PFSK-1 (cell line): ENCODE results near the gene INPP5J.

Source experiments
- FOXP2 ChIP-seq: optimal IDR thresholded peaks from 2 replicates; pipeline ENCODE3; 2011; ENCODE audit warnings: borderline replicate concordance, control low read depth, inconsistent platforms; ENCODE audit not compliant: insufficient read depth; ENCODE audit errors: extremely low read length, extremely low read depth
- POLR2AphosphoS5 ChIP-seq: IDR thresholded peaks from 2 replicates; pipeline ENCODE4 v1.6.1; 2012; ENCODE audit warnings: low read depth, mild to moderate bottlenecking, control low read depth, low read length, moderate library complexity
- SIN3A ChIP-seq: IDR thresholded peaks from 2 replicates; pipeline ENCODE4 v1.6.1; 2012; ENCODE audit warnings: mild to moderate bottlenecking, low read length, moderate library complexity, borderline replicate concordance; ENCODE audit not compliant: insufficient read depth
- TAF1 ChIP-seq: IDR thresholded peaks from 2 replicates; pipeline ENCODE4 v1.6.1; 2012; ENCODE audit warnings: low read length, control low read depth, borderline replicate concordance; ENCODE audit not compliant: insufficient read depth
- TF ChIP-seq, protein P1 (sequence below), 2 experiments: IDR thresholded peaks; 2 replicates each; pipeline versions ENCODE4 v1.6.1 to v1.8.0; 2011 to 2012; ENCODE audit warnings: low read depth in 2 of 2, low read length in 2 of 2, control low read depth in 1 of 2, inconsistent platforms in 1 of 2, mild to moderate bottlenecking in 1 of 2, moderate library complexity in 1 of 2; ENCODE audit not compliant: insufficient read depth in 1 of 2

The INPP5J gene

DNA sequence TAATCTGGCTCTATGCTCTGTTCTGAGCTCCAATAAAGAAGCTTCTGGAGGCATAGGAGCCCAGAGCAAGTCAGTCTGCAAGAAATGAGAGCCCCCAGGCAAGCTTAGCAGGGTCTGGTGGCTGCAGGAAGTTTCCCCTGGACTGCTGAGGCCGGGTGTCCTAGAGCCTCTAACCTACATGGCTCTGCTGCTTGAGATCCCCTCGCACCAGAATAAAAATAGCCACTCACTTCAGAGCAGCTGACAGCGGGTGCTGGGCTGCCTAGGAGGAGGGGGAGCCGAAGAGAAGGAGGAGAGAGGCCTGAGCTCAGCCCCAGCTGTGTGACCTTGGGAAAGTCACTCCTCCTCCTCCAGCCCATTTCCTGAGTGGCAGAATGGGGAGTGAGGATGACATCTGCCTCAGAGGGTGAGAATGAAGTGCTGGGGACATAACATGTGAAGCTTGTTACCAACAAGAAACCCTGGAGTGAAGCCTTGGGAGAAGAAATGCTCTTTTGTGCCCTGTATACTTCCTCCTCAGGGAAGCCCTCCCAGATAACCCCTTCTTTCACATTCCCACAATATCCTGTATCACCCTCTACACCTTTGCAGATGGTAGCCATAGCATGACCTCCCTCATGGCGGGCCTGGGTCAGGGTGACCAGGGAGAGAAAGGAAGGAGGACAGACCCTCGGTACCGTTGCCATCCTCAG lies 3.6 kb upstream of the INPP5J start:
- TF ChIP-seq TAF1 (no peak), POLR2AphosphoS5 (no peak), SIN3A (no peak), FOXP2 (no peak)
- TF ChIP-seq, protein P1, sequence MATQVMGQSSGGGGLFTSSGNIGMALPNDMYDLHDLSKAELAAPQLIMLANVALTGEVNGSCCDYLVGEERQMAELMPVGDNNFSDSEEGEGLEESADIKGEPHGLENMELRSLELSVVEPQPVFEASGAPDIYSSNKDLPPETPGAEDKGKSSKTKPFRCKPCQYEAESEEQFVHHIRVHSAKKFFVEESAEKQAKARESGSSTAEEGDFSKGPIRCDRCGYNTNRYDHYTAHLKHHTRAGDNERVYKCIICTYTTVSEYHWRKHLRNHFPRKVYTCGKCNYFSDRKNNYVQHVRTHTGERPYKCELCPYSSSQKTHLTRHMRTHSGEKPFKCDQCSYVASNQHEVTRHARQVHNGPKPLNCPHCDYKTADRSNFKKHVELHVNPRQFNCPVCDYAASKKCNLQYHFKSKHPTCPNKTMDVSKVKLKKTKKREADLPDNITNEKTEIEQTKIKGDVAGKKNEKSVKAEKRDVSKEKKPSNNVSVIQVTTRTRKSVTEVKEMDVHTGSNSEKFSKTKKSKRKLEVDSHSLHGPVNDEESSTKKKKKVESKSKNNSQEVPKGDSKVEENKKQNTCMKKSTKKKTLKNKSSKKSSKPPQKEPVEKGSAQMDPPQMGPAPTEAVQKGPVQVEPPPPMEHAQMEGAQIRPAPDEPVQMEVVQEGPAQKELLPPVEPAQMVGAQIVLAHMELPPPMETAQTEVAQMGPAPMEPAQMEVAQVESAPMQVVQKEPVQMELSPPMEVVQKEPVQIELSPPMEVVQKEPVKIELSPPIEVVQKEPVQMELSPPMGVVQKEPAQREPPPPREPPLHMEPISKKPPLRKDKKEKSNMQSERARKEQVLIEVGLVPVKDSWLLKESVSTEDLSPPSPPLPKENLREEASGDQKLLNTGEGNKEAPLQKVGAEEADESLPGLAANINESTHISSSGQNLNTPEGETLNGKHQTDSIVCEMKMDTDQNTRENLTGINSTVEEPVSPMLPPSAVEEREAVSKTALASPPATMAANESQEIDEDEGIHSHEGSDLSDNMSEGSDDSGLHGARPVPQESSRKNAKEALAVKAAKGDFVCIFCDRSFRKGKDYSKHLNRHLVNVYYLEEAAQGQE (IDR thresholded peaks at IDR 0.05; ENCODE audit: insufficient read depth in 1 of 2, low read depth in 2 of 2, low read length in 2 of 2): no peak

DNA sequence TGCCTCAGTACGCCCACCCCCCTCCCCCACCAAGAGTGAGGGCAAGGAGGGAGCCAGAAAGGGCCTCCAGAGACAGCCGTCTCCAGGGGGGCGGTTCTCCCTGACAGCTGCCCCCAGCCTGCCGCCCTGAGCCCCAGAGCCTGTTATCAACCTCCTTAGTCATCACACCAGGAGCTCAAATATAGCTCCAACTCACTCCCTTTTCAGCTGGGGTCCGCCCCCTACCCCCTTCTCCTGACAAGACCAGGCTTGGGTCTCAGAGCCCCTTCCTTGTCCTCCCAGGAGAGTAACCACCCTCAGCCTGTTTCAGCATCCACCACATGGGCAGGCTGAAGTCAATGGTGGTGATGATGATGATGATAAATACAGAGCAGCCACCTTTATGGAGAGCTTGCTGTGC lies 2.5 kb upstream of the INPP5J start:
- TF ChIP-seq POLR2AphosphoS5: no peak
- no peak for TF ChIP-seq FOXP2
- TF ChIP-seq SIN3A: no peak
- no peak for TF ChIP-seq TAF1
- TF ChIP-seq, protein P1 (IDR thresholded peaks at IDR 0.05; ENCODE audit: insufficient read depth in 1 of 2, low read depth in 2 of 2, low read length in 2 of 2): no peak

GRCh38 chr22:31120642-31121041 lies 2.1 kb upstream of the INPP5J start:
- TF ChIP-seq POLR2AphosphoS5 (no peak), TAF1 (no peak)

- no peak for TF ChIP-seq POLR2AphosphoS5
- TF ChIP-seq SIN3A: no peak
- no peak for TF ChIP-seq TAF1
- no peak for TF ChIP-seq FOXP2
- TF ChIP-seq, protein P1 (IDR thresholded peaks at IDR 0.05; ENCODE audit: insufficient read depth in 1 of 2, low read depth in 2 of 2, low read length in 2 of 2): no peak
These were observed 1.4 kb upstream of the INPP5J start for GRCh38 chr22:31121403-31121802.

DNA sequence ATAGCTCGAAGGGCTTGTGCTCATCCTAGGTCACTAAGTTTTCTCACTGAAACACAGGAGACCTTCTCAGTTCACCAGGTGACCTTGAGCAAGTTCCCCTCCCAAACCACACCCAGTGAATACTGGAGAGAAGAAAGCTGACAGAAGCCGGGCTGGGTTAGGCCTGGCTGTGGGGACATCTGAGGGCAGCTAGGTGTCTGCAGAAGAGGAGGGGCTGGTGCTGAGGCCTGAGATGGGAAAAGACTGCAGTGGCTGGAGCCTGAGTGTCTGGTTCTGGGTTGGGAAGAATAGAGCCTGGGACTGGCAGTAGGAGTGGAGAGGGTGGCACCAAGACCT lies 602 bp upstream of the INPP5J start:
- TF ChIP-seq TAF1 (no peak), POLR2AphosphoS5 (no peak), FOXP2 (no peak), SIN3A (no peak)
- TF ChIP-seq, protein P1 (IDR thresholded peaks at IDR 0.05; ENCODE audit: insufficient read depth in 1 of 2, low read depth in 2 of 2, low read length in 2 of 2): no peak

DNA sequence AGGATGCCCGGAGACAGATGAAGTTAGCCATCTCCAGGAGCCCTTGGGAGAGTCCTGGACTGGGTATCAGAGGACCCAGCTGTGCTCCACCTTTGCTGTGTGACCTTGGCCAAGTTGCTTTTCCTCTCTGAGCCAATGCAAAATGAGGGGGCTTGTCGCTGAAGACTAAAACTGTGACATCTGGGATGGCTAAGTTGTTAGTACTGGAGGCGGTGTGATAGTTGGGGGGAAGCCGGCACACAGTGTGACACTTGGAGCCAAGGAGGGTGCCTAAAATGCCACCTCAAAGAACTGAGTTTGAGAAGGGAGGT lies 481 bp downstream of the INPP5J start:
- TF ChIP-seq FOXP2 (no peak), TAF1 (no peak), SIN3A (no peak), POLR2AphosphoS5 (no peak)
- TF ChIP-seq, protein P1 (IDR thresholded peaks at IDR 0.05; ENCODE audit: insufficient read depth in 1 of 2, low read depth in 2 of 2, low read length in 2 of 2): no peak
